CD4-positive, alpha-beta T cell treated with Interferon gamma for 1 hour (primary cell): ENCODE data around the gene HCK.
A peak's percentile ranks its signal among the peaks of the same experiment; 100 is the strongest.
"Not testable (repeated sequence)": the region's sequence is repeated elsewhere in the genome, so short reads cannot be mapped to it uniquely, and the experiment has no call there.

ENCODE experiments used
- DNase-seq: peaks from one replicate; pipeline ENCODE4 v3.0.0-alpha.2; 2020

Gene HCK

GRCh38 chr20:32109392-32110172, 57.5 kb downstream of the HCK start, which contains the start of gene TM9SF4:
TM9SF4 (plus strand) TSS chr20:32109714; CDS start chr20:32109741, 27 bp downstream.
- DNase-seq, result peak; percentile 88

- DNase-seq, result no peak
Observed at GRCh38 chr20:32110173-32110704, 58.2 kb downstream of the HCK start.

- no peak for DNase-seq
Observed at GRCh38 chr20:32110727-32111126, 58.7 kb downstream of the HCK start.

- DNase-seq, result no peak
Observed at GRCh38 chr20:32111156-32111686, 59.2 kb downstream of the HCK start.

GRCh38 chr20:32111753-32112152, 59.7 kb downstream of the HCK start:
- DNase-seq, result no peak

- DNase-seq, result peak; percentile 74
Observed at GRCh38 chr20:32112841-32113240, 60.8 kb downstream of the HCK start.

GRCh38 chr20:32113591-32114260, 61.7 kb downstream of the HCK start:
- DNase-seq, result no peak

GRCh38 chr20:32114305-32114960, 62.4 kb downstream of the HCK start:
- DNase-seq, result no peak

- DNase-seq, result no peak
Observed at GRCh38 chr20:32115211-32115767, 63.2 kb downstream of the HCK start.

GRCh38 chr20:32116079-32116521, 64.1 kb downstream of the HCK start:
- no peak for DNase-seq

GRCh38 chr20:32116796-32117195, 64.8 kb downstream of the HCK start:
- not testable (repeated sequence) for DNase-seq

- not testable (repeated sequence) for DNase-seq
Observed at GRCh38 chr20:32118427-32118826, 66.4 kb downstream of the HCK start.

GRCh38 chr20:32119734-32120133, 67.7 kb downstream of the HCK start:
- no peak for DNase-seq

GRCh38 chr20:32121908-32122307, 69.9 kb downstream of the HCK start:
- DNase-seq, result not testable (repeated sequence)

- no peak for DNase-seq
Observed at GRCh38 chr20:32123088-32123487, 71.0 kb downstream of the HCK start.

GRCh38 chr20:32124916-32125454, 72.9 kb downstream of the HCK start:
- DNase-seq, result no peak

GRCh38 chr20:32125506-32125905, 73.5 kb downstream of the HCK start:
- no peak for DNase-seq

- no peak for DNase-seq
Observed at GRCh38 chr20:32126919-32127318, 74.9 kb downstream of the HCK start.

- DNase-seq, result no peak
Observed at GRCh38 chr20:32127347-32127746, 75.3 kb downstream of the HCK start.

- no peak for DNase-seq
Observed at GRCh38 chr20:32128167-32128566, 76.1 kb downstream of the HCK start.

GRCh38 chr20:32129863-32130262, 77.8 kb downstream of the HCK start:
- DNase-seq, result no peak

- DNase-seq, result no peak
Observed at GRCh38 chr20:32130352-32130751, 78.3 kb downstream of the HCK start.

- no peak for DNase-seq
Observed at GRCh38 chr20:32130965-32131364, 78.9 kb downstream of the HCK start.
